ENCODE data around the gene MTF2. TPM values are rescaled to one million over a fixed set of nuclear protein-coding genes. Genes with fewer than 3 reads are reported as not detected.
A peak's percentile ranks its signal among the peaks of the same experiment; 100 is the strongest.

Gene MTF2
- total and polyA plus RNA-seq, 9 of the 15 experiments (the other 6 are each of a cell fraction or from before 2014, with no cell fraction given) = 29.3 to 124 (median 57.7) TPM

DNA sequence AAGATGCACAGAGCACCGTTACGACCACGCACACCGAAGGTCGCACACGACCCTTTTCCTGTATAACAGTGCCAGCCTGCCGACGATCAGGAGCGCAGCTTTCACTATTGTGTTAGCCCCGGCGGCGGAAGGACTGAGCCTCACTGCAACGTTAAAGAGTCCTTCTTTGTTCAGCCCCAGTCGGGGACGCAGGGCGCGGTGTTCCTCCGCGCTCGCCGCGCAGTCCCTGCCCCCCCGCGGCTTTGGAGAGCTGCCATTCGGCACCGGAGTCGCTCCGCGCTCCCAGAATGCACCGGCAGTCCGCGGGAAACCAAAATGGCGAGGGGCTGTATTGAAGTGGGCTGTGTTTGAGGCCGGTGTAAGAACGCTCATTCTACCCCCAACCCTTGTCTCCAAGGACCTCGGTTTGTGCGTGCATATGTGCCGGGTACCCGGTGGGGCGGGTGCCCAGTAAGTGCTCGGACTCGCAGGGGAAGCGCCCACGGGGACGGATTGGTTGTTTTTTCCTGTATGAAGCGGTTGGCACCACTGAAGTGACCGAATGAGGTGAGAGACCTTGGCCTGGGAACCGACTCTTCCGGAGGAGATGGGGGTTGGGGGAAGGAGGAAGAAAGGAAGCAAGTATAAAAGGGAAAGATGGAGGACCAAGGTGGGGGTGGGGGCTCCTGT is at the start of gene MTF2 (continued):
- TF ChIP-seq, protein P1, sequence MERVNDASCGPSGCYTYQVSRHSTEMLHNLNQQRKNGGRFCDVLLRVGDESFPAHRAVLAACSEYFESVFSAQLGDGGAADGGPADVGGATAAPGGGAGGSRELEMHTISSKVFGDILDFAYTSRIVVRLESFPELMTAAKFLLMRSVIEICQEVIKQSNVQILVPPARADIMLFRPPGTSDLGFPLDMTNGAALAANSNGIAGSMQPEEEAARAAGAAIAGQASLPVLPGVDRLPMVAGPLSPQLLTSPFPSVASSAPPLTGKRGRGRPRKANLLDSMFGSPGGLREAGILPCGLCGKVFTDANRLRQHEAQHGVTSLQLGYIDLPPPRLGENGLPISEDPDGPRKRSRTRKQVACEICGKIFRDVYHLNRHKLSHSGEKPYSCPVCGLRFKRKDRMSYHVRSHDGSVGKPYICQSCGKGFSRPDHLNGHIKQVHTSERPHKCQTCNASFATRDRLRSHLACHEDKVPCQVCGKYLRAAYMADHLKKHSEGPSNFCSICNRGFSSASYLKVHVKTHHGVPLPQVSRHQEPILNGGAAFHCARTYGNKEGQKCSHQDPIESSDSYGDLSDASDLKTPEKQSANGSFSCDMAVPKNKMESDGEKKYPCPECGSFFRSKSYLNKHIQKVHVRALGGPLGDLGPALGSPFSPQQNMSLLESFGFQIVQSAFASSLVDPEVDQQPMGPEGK (CRISPR knock-in tag; IDR thresholded peaks at IDR 0.05; ENCODE audit: borderline replicate concordance) = 0 out of 2 replicates have a peak, but pooled peaks have one; percentile 58
- TF ChIP-seq ZNF766 (CRISPR knock-in tag; conservative IDR thresholded peaks at IDR 0.05) (peak; percentile 86), MYC (IDR thresholded peaks at IDR 0.05; ENCODE audit: low read depth, low read length) (peak; percentile 89), MYC (CRISPR knock-in tag; IDR thresholded peaks at IDR 0.05; ENCODE audit: borderline replicate concordance, low read depth) (peak; percentile 84; the same call in 1 of the 2 replicates), MEF2A (IDR thresholded peaks at IDR 0.05; ENCODE audit: control insufficient read depth, low read depth, low read length) (peak; percentile 50; the same call in 1 of the 2 replicates), KLF1 (tag; IDR thresholded peaks at IDR 0.05) (peak; percentile 53; the same call in 1 of the 2 replicates), RB1 (IDR thresholded peaks at IDR 0.05; ENCODE audit: low read depth) (peak; percentile 98), CBFB (CRISPR knock-in tag; IDR thresholded peaks at IDR 0.05) (peak; percentile 96), COPS2 (conservative IDR thresholded peaks at IDR 0.05) (no peak), HDAC2 (IDR thresholded peaks at IDR 0.05) (peak; percentile 78), CCNT2 (IDR thresholded peaks at IDR 0.05; ENCODE audit: borderline replicate concordance, extremely low read depth, insufficient read length, low read depth, low read length) (peak; percentile 98), ZFP36 (IDR thresholded peaks at IDR 0.05; ENCODE audit: low read depth, low read length, partially characterized antibody) (peak; percentile 54), NR1H2 (CRISPR knock-in tag; IDR thresholded peaks at IDR 0.05) (peak; percentile 96), SMC3 (conservative IDR thresholded peaks at IDR 0.05; ENCODE audit: insufficient read depth, low read depth, low read length) (peak; percentile 38; the same call in 1 of the 2 replicates), PHTF2 (CRISPR knock-in tag; IDR thresholded peaks at IDR 0.05) (no peak)
- TF ChIP-seq, protein P2, sequence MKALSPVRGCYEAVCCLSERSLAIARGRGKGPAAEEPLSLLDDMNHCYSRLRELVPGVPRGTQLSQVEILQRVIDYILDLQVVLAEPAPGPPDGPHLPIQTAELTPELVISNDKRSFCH (CRISPR knock-in tag; IDR thresholded peaks at IDR 0.05) = no peak
- TF ChIP-seq, protein P2 (tag; IDR thresholded peaks at IDR 0.05) = peak; percentile 94
- TF ChIP-seq, protein P3, sequence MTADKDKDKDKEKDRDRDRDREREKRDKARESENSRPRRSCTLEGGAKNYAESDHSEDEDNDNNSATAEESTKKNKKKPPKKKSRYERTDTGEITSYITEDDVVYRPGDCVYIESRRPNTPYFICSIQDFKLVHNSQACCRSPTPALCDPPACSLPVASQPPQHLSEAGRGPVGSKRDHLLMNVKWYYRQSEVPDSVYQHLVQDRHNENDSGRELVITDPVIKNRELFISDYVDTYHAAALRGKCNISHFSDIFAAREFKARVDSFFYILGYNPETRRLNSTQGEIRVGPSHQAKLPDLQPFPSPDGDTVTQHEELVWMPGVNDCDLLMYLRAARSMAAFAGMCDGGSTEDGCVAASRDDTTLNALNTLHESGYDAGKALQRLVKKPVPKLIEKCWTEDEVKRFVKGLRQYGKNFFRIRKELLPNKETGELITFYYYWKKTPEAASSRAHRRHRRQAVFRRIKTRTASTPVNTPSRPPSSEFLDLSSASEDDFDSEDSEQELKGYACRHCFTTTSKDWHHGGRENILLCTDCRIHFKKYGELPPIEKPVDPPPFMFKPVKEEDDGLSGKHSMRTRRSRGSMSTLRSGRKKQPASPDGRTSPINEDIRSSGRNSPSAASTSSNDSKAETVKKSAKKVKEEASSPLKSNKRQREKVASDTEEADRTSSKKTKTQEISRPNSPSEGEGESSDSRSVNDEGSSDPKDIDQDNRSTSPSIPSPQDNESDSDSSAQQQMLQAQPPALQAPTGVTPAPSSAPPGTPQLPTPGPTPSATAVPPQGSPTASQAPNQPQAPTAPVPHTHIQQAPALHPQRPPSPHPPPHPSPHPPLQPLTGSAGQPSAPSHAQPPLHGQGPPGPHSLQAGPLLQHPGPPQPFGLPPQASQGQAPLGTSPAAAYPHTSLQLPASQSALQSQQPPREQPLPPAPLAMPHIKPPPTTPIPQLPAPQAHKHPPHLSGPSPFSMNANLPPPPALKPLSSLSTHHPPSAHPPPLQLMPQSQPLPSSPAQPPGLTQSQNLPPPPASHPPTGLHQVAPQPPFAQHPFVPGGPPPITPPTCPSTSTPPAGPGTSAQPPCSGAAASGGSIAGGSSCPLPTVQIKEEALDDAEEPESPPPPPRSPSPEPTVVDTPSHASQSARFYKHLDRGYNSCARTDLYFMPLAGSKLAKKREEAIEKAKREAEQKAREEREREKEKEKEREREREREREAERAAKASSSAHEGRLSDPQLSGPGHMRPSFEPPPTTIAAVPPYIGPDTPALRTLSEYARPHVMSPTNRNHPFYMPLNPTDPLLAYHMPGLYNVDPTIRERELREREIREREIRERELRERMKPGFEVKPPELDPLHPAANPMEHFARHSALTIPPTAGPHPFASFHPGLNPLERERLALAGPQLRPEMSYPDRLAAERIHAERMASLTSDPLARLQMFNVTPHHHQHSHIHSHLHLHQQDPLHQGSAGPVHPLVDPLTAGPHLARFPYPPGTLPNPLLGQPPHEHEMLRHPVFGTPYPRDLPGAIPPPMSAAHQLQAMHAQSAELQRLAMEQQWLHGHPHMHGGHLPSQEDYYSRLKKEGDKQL (CRISPR knock-in tag; IDR thresholded peaks at IDR 0.05; ENCODE audit: borderline replicate concordance) = 0 out of 2 replicates have a peak, but pooled peaks have one; percentile 64
- TF ChIP-seq, protein P4, sequence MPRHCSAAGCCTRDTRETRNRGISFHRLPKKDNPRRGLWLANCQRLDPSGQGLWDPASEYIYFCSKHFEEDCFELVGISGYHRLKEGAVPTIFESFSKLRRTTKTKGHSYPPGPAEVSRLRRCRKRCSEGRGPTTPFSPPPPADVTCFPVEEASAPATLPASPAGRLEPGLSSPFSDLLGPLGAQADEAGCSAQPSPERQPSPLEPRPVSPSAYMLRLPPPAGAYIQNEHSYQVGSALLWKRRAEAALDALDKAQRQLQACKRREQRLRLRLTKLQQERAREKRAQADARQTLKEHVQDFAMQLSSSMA (CRISPR knock-in tag; IDR thresholded peaks at IDR 0.05) = 0 out of 2 replicates have a peak, but pooled peaks have one; percentile 72

Data from K562 (cell line).